BJ (cell line): ENCODE measurements around the gene CFAP46. TPM values are rescaled to one million over a fixed set of nuclear protein-coding genes. Genes with fewer than 3 reads are reported as not detected.
A peak's percentile ranks its signal among the peaks of the same experiment; 100 is the strongest.
"Not testable (repeated sequence)": the region's sequence is repeated elsewhere in the genome, so short reads cannot be mapped to it uniquely, and the experiment has no call there.

ENCODE experiments used
- CTCF ChIA-PET: fragments of 350-600 bp; formaldehyde crosslinking; extraction: SDS; loops from one replicate; lab custom pipeline; 2021; ENCODE audit warnings: antibody characterized with exemption, inconsistent platforms; lab: Yijun Ruan, JAX
- POLR2A ChIA-PET: fragments of 300-600 bp; sonication (Branson Sonifier 250); formaldehyde crosslinking; extraction: SDS; loops from one replicate; lab custom pipeline; 2021; ENCODE audit warnings: antibody characterized with exemption; lab: Charles Lee
- DNase-seq: peaks from one replicate; pipeline ENCODE4 v3.0.0-alpha.2; 2011; ENCODE audit warnings: low read depth
- H3K27me3 ChIP-seq: 2 replicates; pipeline ENCODE4 v1.6.0; 2011; ENCODE audit warnings: low read length; ENCODE audit not compliant: control insufficient read depth, insufficient read depth
- H3K36me3 ChIP-seq: 2 replicates; pipeline ENCODE4 v1.5.1; 2011; ENCODE audit warnings: low read length; ENCODE audit not compliant: control insufficient read depth, insufficient read depth
- H3K4me3 ChIP-seq: 2 replicates; pipeline ENCODE4 v1.5.1; 2011; ENCODE audit warnings: low read depth, mild to moderate bottlenecking, control low read depth, low read length
- CTCF ChIP-seq: IDR thresholded peaks from 2 replicates; pipeline ENCODE4 v1.5.1; 2011; ENCODE audit warnings: low read depth, mild to moderate bottlenecking, control low read depth, inconsistent platforms, low read length, moderate library complexity; ENCODE audit not compliant: insufficient read depth
- polyA plus RNA-seq: library from polyadenylated mRNA; depleted of rRNA; stranded (reverse); fragments of >200 nt; gene quantifications from 2 replicates; pipeline ENCODE4 v1.2.3, GENCODE V29; 2011

CFAP46 gene
- polyA plus RNA-seq, 1 experiment = 1.8 TPM

GRCh38 chr10:132798876-132799275 is 143.5 kb downstream of the CFAP46 start:
- CTCF ChIA-PET = no interaction called here
- 0 out of 2 replicates have a peak, but pooled peaks cover 2% of the 10 kb centered on the region for H3K27me3 ChIP-seq
- H3K4me3 ChIP-seq = no peak overlapping the region
- H3K36me3 ChIP-seq = no peaks in the 10 kb centered on the region
- DNase-seq = no peak
- POLR2A ChIA-PET = no interaction called here
- TF ChIP-seq CTCF = no peak

GRCh38 chr10:132798403-132798802 is 144.0 kb downstream of the CFAP46 start:
- no peak for DNase-seq
- no peak for TF ChIP-seq CTCF
- ChIA-PET POLR2A (interaction anchor here (0.6 kb wide), 1 partner anchor 105 kb away, joined by 6 read pairs; no protein-coding TSS in a partner anchor), CTCF (no interaction called here)
- Histone ChIP-seq H3K36me3 (no peaks in the 10 kb centered on the region), H3K4me3 (no peak overlapping the region), H3K27me3 (0 out of 2 replicates have a peak, but pooled peaks cover 2% of the 10 kb centered on the region)

GRCh38 chr10:132797986-132798385 is 144.4 kb downstream of the CFAP46 start:
- H3K4me3 ChIP-seq, H3K36me3 ChIP-seq, CTCF ChIA-PET, DNase-seq, H3K27me3 ChIP-seq: not testable (repeated sequence)
- POLR2A ChIA-PET = interaction anchor here (0.6 kb wide), 1 partner anchor 104 kb away, joined by 6 read pairs; no protein-coding TSS in a partner anchor

- no peaks in the 10 kb centered on the region for H3K36me3 ChIP-seq
- POLR2A ChIA-PET = no interaction called here
- TF ChIP-seq CTCF = no peak
- no peak for DNase-seq
- 0 out of 2 replicates have a peak, but pooled peaks cover 2% of the 10 kb centered on the region for H3K27me3 ChIP-seq
- H3K4me3 ChIP-seq = no peak overlapping the region
- CTCF ChIA-PET = interaction anchor here (0.7 kb wide), 1 partner anchor 35 kb away, joined by 4 read pairs; no protein-coding TSS in a partner anchor
Measured at GRCh38 chr10:132796846-132797245, 145.5 kb downstream of the CFAP46 start.

GRCh38 chr10:132793871-132794849 is 148.2 kb downstream of the CFAP46 start:
- H3K4me3 ChIP-seq = no peak overlapping the region
- CTCF ChIA-PET = interaction anchor here (0.8 to 1.8 kb wide), 2 partner anchors 12 to 139 kb away, joined by 4 to 8 read pairs; no protein-coding TSS in a partner anchor
- POLR2A ChIA-PET = no interaction called here
- no peaks in the 10 kb centered on the region for H3K36me3 ChIP-seq
- TF ChIP-seq CTCF = 0 out of 2 replicates have a peak, but pooled peaks have one; percentile 2
- no peak for DNase-seq
- peaks cover 14% of the 10 kb centered on the region for H3K27me3 ChIP-seq
